Stimulated activated effector memory CD8-positive, alpha-beta T cell treated with anti-CD3 and anti-CD28 coated beads, Interleukin-12 subunit alpha, Interleukin-12 subunit beta, amount 100 ng/mL, for 72 hours (primary cell): ENCODE data around the gene HCAR3.
"Not testable (repeated sequence)": the region's sequence is repeated elsewhere in the genome, so short reads cannot be mapped to it uniquely, and the experiment has no call there.

Experiments used
- ATAC-seq: fragments of 150-1000 bp; cut with Tn5 transposase; 2 replicates; pipeline ENCODE4 v1.10.0; 2021
- DNase-seq, 2 donors: peaks; one replicate each; pipeline ENCODE4 v3.0.0; 2021 to 2022; ENCODE audit warnings: low spot score in 2 of 2
- H3K27ac Mint-ChIP-seq: one replicate; pipeline ENCODE4 v1.8.0; 2022; ENCODE audit warnings: mild to moderate bottlenecking, mixed read lengths
- H3K36me3 Mint-ChIP-seq: one replicate; pipeline ENCODE4 v1.8.0; 2022; ENCODE audit warnings: mild to moderate bottlenecking, mixed read lengths
- H3K4me1 Mint-ChIP-seq: one replicate; pipeline ENCODE4 v1.8.0; 2022; ENCODE audit warnings: mixed read lengths
- H3K4me3 Mint-ChIP-seq: one replicate; pipeline ENCODE4 v1.8.0; 2022; ENCODE audit warnings: mild to moderate bottlenecking, mixed read lengths
- H3K9me3 Mint-ChIP-seq: one replicate; pipeline ENCODE4 v1.8.0; 2022; ENCODE audit warnings: mixed read lengths

HCAR3 gene

GRCh38 chr12:122701481-122701880, 15.1 kb downstream of the HCAR3 start:
- H3K4me3 Mint-ChIP-seq, DNase-seq, H3K36me3 Mint-ChIP-seq, H3K9me3 Mint-ChIP-seq, H3K27ac Mint-ChIP-seq, H3K4me1 Mint-ChIP-seq, ATAC-seq: not testable (repeated sequence)

DNA sequence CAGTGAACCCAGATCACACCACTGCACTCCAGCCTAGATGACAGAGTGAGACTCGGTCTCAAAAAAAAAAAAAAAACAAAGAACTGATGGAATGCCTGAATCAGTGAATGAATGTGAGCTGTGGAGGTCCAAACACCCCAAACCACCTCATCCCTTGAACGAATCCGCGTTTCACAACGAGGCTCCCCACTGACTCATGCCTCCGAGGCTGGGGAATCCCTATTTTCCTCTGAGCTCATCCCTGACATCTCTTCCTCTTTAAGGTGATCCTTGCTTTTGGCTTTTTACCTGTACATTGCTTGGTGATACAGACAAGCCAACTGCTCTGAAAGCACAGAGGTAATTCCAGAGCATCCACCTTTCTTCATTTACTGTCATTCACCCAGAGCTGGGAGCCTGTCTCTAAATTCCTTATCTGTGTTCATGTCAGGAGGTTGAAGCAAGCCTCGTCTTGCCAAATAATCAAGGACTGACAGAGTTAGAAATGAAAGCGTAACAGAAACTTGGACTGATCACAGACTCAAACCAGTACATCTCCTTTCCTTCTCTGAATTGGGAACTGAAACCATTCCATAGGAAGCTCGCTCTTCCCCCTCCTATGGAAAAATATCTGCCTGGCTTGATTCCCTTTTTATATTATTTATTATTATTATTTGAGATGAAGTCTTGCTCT, 16.4 kb downstream of the HCAR3 start:
- not testable (repeated sequence) for H3K27ac Mint-ChIP-seq, ATAC-seq, DNase-seq, H3K4me1 Mint-ChIP-seq, H3K36me3 Mint-ChIP-seq, H3K9me3 Mint-ChIP-seq, H3K4me3 Mint-ChIP-seq

GRCh38 chr12:122696922-122697321, 19.7 kb downstream of the HCAR3 start:
- not testable (repeated sequence) for H3K9me3 Mint-ChIP-seq, H3K4me3 Mint-ChIP-seq, ATAC-seq, H3K27ac Mint-ChIP-seq, DNase-seq, H3K4me1 Mint-ChIP-seq, H3K36me3 Mint-ChIP-seq

- no peaks in the 10 kb centered on the region for H3K9me3 Mint-ChIP-seq
- no peak for DNase-seq
- H3K27ac Mint-ChIP-seq, result no peak overlapping the region
- no peak overlapping the region for H3K4me3 Mint-ChIP-seq
- no peaks in the 10 kb centered on the region for H3K36me3 Mint-ChIP-seq
- no peaks in the 10 kb centered on the region for H3K4me1 Mint-ChIP-seq
- ATAC-seq, result no peak
These were observed 25.0 kb downstream of the HCAR3 start for GRCh38 chr12:122691566-122691965.

GRCh38 chr12:122688291-122688690, 28.3 kb downstream of the HCAR3 start:
- DNase-seq (no peak), ATAC-seq (no peak)
- H3K36me3 Mint-ChIP-seq, result no peaks in the 10 kb centered on the region
- H3K4me3 Mint-ChIP-seq, result no peak overlapping the region
- H3K9me3 Mint-ChIP-seq, result no peaks in the 10 kb centered on the region
- no peaks in the 10 kb centered on the region for H3K4me1 Mint-ChIP-seq
- H3K27ac Mint-ChIP-seq, result no peak overlapping the region

DNA sequence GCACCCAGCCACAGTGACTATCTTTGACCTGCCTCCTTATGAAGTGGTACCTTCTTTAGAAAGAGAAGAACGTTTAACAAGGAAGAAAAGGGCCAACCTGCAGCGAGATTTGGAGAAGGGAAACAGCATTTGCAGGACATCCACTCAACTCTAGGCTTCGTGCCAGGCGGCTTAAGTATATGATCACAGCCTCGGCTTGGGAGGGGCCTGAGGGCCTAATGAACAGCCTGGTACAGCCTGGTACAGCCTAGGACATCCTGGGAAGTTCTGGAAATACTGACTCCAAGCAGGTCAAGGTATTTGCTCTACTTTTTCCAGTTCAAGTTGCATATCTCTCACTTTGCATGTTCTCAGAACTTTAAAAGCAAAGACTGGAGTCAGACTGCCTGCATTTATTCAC, 29.5 kb downstream of the HCAR3 start:
- H3K4me1 Mint-ChIP-seq, result no peaks in the 10 kb centered on the region
- no peaks in the 10 kb centered on the region for H3K9me3 Mint-ChIP-seq
- H3K27ac Mint-ChIP-seq, result no peak overlapping the region
- no peaks in the 10 kb centered on the region for H3K36me3 Mint-ChIP-seq
- DNase-seq (no peak), ATAC-seq (no peak)
- H3K4me3 Mint-ChIP-seq, result no peak overlapping the region

DNA sequence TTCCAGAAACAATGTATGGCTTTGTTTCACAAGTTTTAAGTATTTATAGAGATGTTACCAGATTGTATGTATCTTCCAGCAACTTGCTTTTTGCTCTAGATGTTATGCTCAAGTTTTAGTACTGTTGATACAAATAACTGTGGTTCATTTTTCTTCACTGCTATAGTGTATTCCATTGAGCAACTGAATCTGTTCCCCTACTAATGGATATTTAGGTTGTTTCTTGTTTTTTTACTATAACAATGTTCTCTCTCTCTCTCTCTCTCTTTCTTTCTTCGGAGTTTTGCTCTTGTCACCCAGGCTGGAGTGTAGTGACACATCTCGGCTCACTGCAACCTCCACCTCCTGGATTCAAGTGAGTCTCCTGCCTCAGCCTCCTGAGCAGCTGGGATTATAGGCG, 30.1 kb downstream of the HCAR3 start:
- Mint-ChIP-seq H3K4me1 (no peaks in the 10 kb centered on the region), H3K9me3 (no peaks in the 10 kb centered on the region), H3K27ac (no peak overlapping the region)

GRCh38 chr12:122684297-122684813, 32.3 kb downstream of the HCAR3 start:
- DNase-seq (no peak), ATAC-seq (no peak)
- Mint-ChIP-seq H3K9me3 (no peaks in the 10 kb centered on the region), H3K4me3 (no peak overlapping the region), H3K36me3 (no peaks in the 10 kb centered on the region), H3K4me1 (no peaks in the 10 kb centered on the region), H3K27ac (no peak overlapping the region)

More for the DNA sequence above, 30.1 kb downstream of the HCAR3 start:
- Mint-ChIP-seq H3K36me3 (no peaks in the 10 kb centered on the region), H3K4me3 (no peak overlapping the region)
- no peak for DNase-seq
- ATAC-seq, result no peak

GRCh38 chr12:122681814-122682213, 34.8 kb downstream of the HCAR3 start:
- DNase-seq (no peak), ATAC-seq (no peak)
- Mint-ChIP-seq H3K9me3 (no peaks in the 10 kb centered on the region), H3K4me3 (no peak overlapping the region), H3K36me3 (no peaks in the 10 kb centered on the region), H3K27ac (no peak overlapping the region), H3K4me1 (no peaks in the 10 kb centered on the region)

DNA sequence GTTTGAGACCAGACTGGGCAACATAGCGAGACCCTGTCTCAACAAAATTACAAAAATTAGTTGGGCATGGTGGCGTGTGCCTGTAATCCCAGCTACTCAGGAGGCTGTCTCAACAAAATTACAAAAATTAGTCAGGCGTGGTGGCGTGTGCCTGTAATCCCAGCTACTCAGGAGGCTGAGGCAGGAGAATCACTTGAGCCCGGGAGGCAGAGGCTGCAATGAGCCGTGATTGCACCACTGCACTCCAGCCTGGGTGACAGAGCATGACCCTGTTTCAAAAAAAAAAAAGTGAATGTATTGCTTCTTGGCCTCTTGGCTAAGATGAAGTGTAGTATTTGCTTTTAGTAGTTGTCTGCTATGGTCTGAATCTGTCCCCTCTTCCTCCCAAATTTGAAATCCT, 35.6 kb downstream of the HCAR3 start:
- H3K4me3 Mint-ChIP-seq, ATAC-seq, H3K27ac Mint-ChIP-seq: not testable (repeated sequence)

GRCh38 chr12:122676781-122677180, 39.8 kb downstream of the HCAR3 start:
- not testable (repeated sequence) for H3K4me3 Mint-ChIP-seq, H3K4me1 Mint-ChIP-seq, H3K9me3 Mint-ChIP-seq, ATAC-seq, H3K27ac Mint-ChIP-seq, DNase-seq, H3K36me3 Mint-ChIP-seq

More for the DNA sequence above, 35.6 kb downstream of the HCAR3 start:
- not testable (repeated sequence) for H3K36me3 Mint-ChIP-seq, DNase-seq, H3K9me3 Mint-ChIP-seq, H3K4me1 Mint-ChIP-seq

- DNase-seq, ATAC-seq, H3K36me3 Mint-ChIP-seq, H3K9me3 Mint-ChIP-seq, H3K4me3 Mint-ChIP-seq, H3K4me1 Mint-ChIP-seq: not testable (repeated sequence)
- H3K27ac Mint-ChIP-seq, result peak overlapping the region; percentile 21
These were observed 40.6 kb downstream of the HCAR3 start for GRCh38 chr12:122676015-122676414.

DNA sequence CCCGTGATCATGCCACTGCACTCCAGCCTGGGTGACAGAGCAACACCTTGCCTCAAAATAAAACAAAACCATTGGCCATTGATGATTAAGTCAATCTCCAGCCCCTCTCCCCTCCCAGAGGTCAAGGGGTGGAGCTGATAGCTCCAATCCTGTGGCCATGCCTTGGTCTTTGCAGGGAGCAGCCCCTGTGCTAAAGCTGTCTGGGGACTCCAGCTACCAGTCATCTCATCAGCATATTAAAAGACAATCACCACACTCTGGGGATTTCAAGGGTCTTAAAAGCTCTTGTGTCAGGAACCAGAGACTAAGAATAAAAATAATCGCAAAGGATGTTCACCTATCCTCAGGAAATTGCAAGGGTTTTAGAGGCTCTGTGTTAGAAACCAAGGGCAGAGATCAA, 44.1 kb downstream of the HCAR3 start:
- Mint-ChIP-seq H3K4me3 (no peak overlapping the region), H3K27ac (no peak overlapping the region), H3K9me3 (no peaks in the 10 kb centered on the region), H3K36me3 (no peaks in the 10 kb centered on the region), H3K4me1 (no peaks in the 10 kb centered on the region)
- no peak for ATAC-seq
- DNase-seq, result no peak

DNA sequence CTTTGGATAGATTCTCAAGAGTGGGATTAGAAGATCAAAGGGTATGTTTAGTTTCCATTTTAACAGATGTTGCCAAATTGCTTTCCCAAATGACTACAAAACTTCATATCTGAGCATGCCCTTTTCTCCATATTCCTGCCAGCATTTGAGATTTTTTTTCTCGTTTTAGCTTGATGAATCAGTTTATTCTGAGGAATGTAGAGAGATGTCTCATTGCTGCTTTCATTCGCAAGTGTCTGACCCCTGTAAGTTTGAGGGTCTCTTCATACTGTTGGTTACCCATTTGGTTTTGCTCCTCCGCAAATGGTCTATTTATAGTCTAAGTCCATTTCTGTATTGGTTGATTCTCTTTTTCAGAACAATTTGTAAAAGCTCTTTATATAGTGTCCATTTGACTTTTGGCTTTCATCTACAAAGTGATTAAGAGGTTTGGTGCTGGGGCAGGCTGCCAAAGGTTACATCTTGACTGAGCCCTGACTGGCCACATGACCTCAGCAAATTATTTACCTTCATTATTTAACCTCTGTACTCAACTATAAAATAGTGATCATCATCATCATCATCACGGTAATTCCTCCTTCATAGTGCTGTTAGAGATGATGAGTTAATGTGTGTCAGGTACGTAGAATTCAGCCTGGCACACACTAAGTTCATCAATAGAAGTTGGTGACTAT, 47.1 kb downstream of the HCAR3 start:
- no peak for ATAC-seq
- DNase-seq, result no peak
- Mint-ChIP-seq H3K9me3 (no peaks in the 10 kb centered on the region), H3K4me1 (no peaks in the 10 kb centered on the region), H3K27ac (no peak overlapping the region), H3K36me3 (no peaks in the 10 kb centered on the region), H3K4me3 (no peak overlapping the region)

- no peak overlapping the region for H3K4me3 Mint-ChIP-seq
- DNase-seq (no peak), ATAC-seq (peak; percentile 50)
These were observed 48.3 kb downstream of the HCAR3 start for GRCh38 chr12:122668268-122668667.

DNA sequence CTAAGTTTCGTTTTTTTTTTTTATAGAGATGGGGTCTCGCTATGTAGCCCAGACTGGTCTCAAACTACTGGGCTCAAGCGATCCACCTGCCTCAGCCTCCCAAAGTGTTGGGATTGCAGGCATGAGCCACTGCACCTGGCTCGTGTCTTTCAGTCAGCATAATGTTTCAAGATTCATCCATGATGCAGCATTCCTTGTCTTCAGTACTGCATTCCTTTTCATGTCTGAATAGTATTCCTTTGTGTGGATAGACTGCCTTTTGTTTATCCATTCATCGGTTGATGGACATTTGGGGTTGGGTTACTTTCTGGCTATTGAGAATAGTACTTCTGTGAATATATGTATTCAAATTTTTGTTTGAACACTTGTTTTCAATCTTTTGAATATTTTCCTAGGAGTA, 50.9 kb downstream of the HCAR3 start:
- Mint-ChIP-seq H3K4me1 (no peaks in the 10 kb centered on the region), H3K4me3 (no peak overlapping the region), H3K27ac (no peak overlapping the region), H3K36me3 (no peaks in the 10 kb centered on the region), H3K9me3 (no peaks in the 10 kb centered on the region)
- no peak for DNase-seq
- ATAC-seq, result no peak

More at GRCh38 chr12:122668268-122668667, 48.3 kb downstream of the HCAR3 start:
- Mint-ChIP-seq H3K27ac (no peak overlapping the region), H3K9me3 (no peaks in the 10 kb centered on the region), H3K36me3 (no peaks in the 10 kb centered on the region), H3K4me1 (no peaks in the 10 kb centered on the region)
